ENCODE measurements around the gene CLDN25.

Gene CLDN25

GRCh38 chr11:113730887-113731726 lies 48.5 kb upstream of the CLDN25 start:
- Histone ChIP-seq H3K4me3 (ENCODE audit: low read depth, low read length) (no peak overlapping the region), H3K9me3 (ENCODE audit: control insufficient read depth, insufficient read depth, low read depth, low read length) (no peaks in the 10 kb centered on the region), H3K4me1 (ENCODE audit: control insufficient read depth, insufficient read depth, low read length) (no peaks in the 10 kb centered on the region), H3K36me3 (ENCODE audit: control insufficient read depth in 2 of 2, insufficient read depth in 1 of 2, low read length in 2 of 2) (peaks cover 0 to 39% of the 10 kb centered on the region in 2 experiments; a peak in 2 of 3 replicates), H3K27ac (ENCODE audit: extremely low read depth, low read depth, low read length) (no peak overlapping the region)
- peak; percentile 25; the same call in 1 of the 2 replicates for TF ChIP-seq ZNF660 (tag by site-specific recombination; IDR thresholded peaks at IDR 0.05)
- TF ChIP-seq ZFHX2 (tag by site-specific recombination; conservative IDR thresholded peaks at IDR 0.05) = no peak
- no peak for TF ChIP-seq MYNN (tag by site-specific recombination; IDR thresholded peaks at IDR 0.05; ENCODE audit: borderline replicate concordance)
- no peak for TF ChIP-seq ZNF473 (tag by site-specific recombination; IDR thresholded peaks at IDR 0.05)
- 0 out of 2 replicates have a peak, but pooled peaks have one; percentile 38 for TF ChIP-seq ZBTB17 (tag by site-specific recombination; IDR thresholded peaks at IDR 0.05)
- TF ChIP-seq, protein P1, sequence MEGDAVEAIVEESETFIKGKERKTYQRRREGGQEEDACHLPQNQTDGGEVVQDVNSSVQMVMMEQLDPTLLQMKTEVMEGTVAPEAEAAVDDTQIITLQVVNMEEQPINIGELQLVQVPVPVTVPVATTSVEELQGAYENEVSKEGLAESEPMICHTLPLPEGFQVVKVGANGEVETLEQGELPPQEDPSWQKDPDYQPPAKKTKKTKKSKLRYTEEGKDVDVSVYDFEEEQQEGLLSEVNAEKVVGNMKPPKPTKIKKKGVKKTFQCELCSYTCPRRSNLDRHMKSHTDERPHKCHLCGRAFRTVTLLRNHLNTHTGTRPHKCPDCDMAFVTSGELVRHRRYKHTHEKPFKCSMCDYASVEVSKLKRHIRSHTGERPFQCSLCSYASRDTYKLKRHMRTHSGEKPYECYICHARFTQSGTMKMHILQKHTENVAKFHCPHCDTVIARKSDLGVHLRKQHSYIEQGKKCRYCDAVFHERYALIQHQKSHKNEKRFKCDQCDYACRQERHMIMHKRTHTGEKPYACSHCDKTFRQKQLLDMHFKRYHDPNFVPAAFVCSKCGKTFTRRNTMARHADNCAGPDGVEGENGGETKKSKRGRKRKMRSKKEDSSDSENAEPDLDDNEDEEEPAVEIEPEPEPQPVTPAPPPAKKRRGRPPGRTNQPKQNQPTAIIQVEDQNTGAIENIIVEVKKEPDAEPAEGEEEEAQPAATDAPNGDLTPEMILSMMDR (tag by site-specific recombination; IDR thresholded peaks at IDR 0.05) = peak; percentile 72
- TF ChIP-seq, protein P2, sequence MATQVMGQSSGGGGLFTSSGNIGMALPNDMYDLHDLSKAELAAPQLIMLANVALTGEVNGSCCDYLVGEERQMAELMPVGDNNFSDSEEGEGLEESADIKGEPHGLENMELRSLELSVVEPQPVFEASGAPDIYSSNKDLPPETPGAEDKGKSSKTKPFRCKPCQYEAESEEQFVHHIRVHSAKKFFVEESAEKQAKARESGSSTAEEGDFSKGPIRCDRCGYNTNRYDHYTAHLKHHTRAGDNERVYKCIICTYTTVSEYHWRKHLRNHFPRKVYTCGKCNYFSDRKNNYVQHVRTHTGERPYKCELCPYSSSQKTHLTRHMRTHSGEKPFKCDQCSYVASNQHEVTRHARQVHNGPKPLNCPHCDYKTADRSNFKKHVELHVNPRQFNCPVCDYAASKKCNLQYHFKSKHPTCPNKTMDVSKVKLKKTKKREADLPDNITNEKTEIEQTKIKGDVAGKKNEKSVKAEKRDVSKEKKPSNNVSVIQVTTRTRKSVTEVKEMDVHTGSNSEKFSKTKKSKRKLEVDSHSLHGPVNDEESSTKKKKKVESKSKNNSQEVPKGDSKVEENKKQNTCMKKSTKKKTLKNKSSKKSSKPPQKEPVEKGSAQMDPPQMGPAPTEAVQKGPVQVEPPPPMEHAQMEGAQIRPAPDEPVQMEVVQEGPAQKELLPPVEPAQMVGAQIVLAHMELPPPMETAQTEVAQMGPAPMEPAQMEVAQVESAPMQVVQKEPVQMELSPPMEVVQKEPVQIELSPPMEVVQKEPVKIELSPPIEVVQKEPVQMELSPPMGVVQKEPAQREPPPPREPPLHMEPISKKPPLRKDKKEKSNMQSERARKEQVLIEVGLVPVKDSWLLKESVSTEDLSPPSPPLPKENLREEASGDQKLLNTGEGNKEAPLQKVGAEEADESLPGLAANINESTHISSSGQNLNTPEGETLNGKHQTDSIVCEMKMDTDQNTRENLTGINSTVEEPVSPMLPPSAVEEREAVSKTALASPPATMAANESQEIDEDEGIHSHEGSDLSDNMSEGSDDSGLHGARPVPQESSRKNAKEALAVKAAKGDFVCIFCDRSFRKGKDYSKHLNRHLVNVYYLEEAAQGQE (tag by site-specific recombination; IDR thresholded peaks at IDR 0.05) = 0 out of 2 replicates have a peak, but pooled peaks have one; percentile 36
- peak; percentile 79 for TF ChIP-seq ZNF654 (tag by site-specific recombination; IDR thresholded peaks at IDR 0.05; ENCODE audit: low read depth)
- no peak for TF ChIP-seq ZNF48 (tag by site-specific recombination; IDR thresholded peaks at IDR 0.05)
- POLR2A ChIA-PET = no interaction called here
- CTCF ChIA-PET = interaction anchor here (0.5 to 5.4 kb wide), 36 partner anchors 9 to 1143 kb away, joined by 3 to 68 read pairs (median 4); partner anchors contain the start of gene TTC12

- no peaks in the 10 kb centered on the region for H3K4me1 ChIP-seq (ENCODE audit: control insufficient read depth, insufficient read depth, low read length)
- CTCF ChIA-PET = interaction anchor here (0.5 to 5.4 kb wide), 11 partner anchors 10 to 492 kb away, joined by 3 to 68 read pairs (median 3); no protein-coding TSS in a partner anchor
Measured at GRCh38 chr11:113732092-113732491, 47.5 kb upstream of the CLDN25 start.

GRCh38 chr11:113736323-113736722 lies 43.3 kb upstream of the CLDN25 start:
- CTCF ChIA-PET = no interaction called here
- TF ChIP-seq ZNF670 (tag by site-specific recombination; IDR thresholded peaks at IDR 0.05; ENCODE audit: low read depth) (no peak), ZNF558 (tag by site-specific recombination; IDR thresholded peaks at IDR 0.05) (no peak), SP2 (tag by site-specific recombination; IDR thresholded peaks at IDR 0.05) (no peak), OVOL3 (tag by site-specific recombination; IDR thresholded peaks at IDR 0.05) (no peak), EGR2 (tag by site-specific recombination; IDR thresholded peaks at IDR 0.05; ENCODE audit: low read depth) (no peak), ZNF580 (tag by site-specific recombination; IDR thresholded peaks at IDR 0.05) (no peak), ZNF654 (tag by site-specific recombination; IDR thresholded peaks at IDR 0.05; ENCODE audit: low read depth) (no peak)

More at GRCh38 chr11:113732092-113732491, 47.5 kb upstream of the CLDN25 start:
- no peak overlapping the region for H3K4me3 ChIP-seq (ENCODE audit: low read depth, low read length)
- no peaks in the 10 kb centered on the region for H3K9me3 ChIP-seq (ENCODE audit: control insufficient read depth, insufficient read depth, low read depth, low read length)
- no peak for TF ChIP-seq ZNF785 (tag by site-specific recombination; IDR thresholded peaks at IDR 0.05)
- no peak overlapping the region for H3K27ac ChIP-seq (ENCODE audit: extremely low read depth, low read depth, low read length)
- H3K36me3 ChIP-seq (ENCODE audit: control insufficient read depth in 2 of 2, insufficient read depth in 1 of 2, low read length in 2 of 2) = peaks cover 0 to 49% of the 10 kb centered on the region in 2 experiments; a peak in 2 of 3 replicates
- POLR2A ChIA-PET = interaction anchor here (0.7 kb wide), 1 partner anchor 348 kb away, joined by 5 read pairs; no protein-coding TSS in a partner anchor

More at GRCh38 chr11:113736323-113736722, 43.3 kb upstream of the CLDN25 start:
- Histone ChIP-seq H3K36me3 (ENCODE audit: control insufficient read depth in 2 of 2, insufficient read depth in 1 of 2, low read length in 2 of 2) (peaks cover 3 to 90% of the 10 kb centered on the region in 2 experiments; a peak in 2 of 3 replicates), H3K4me1 (ENCODE audit: control insufficient read depth, insufficient read depth, low read length) (no peaks in the 10 kb centered on the region), H3K4me3 (ENCODE audit: low read depth, low read length) (no peak overlapping the region), H3K27ac (ENCODE audit: extremely low read depth, low read depth, low read length) (no peak overlapping the region), H3K9me3 (ENCODE audit: control insufficient read depth, insufficient read depth, low read depth, low read length) (no peaks in the 10 kb centered on the region)
- POLR2A ChIA-PET = no interaction called here

Measured in HEK293 (cell line).